A549 (cell line): ENCODE results near the gene GRIA1. TPM values are rescaled to one million over a fixed set of nuclear protein-coding genes. Genes with fewer than 3 reads are reported as not detected.
A peak's percentile ranks its signal among the peaks of the same experiment; 100 is the strongest.

Experiments
- ATAC-seq, 2 experiments: fragments of 200-7000 bp in 1 of 2; fragments of >200 bp in 1 of 2; cut with Nextera tagmentation in 1 of 2; cut with Tn5 transposase in 1 of 2; 3 replicates each; pipeline versions ENCODE4 v1.8.0 to v1.9.1; 2018 to 2020; ENCODE audit warnings: mild to moderate bottlenecking in 1 of 2, moderate library complexity in 1 of 2
- CTCF ChIA-PET: fragments of 300-600 bp; sonication (Branson Sonifier 250); formaldehyde crosslinking; extraction: SDS; loops from one replicate; lab custom pipeline; 2021; ENCODE audit warnings: antibody characterized with exemption, inconsistent platforms; lab: Yijun Ruan, JAX
- POLR2A ChIA-PET: fragments of 350-600 bp; formaldehyde crosslinking; extraction: SDS; loops from one replicate; lab custom pipeline; 2021; ENCODE audit warnings: antibody characterized with exemption, inconsistent platforms; lab: Yijun Ruan, JAX
- DNase-seq, 2 experiments: peaks; one replicate each; pipeline versions ENCODE4 v3.0.0 to v3.0.0-alpha.2; 2011 to 2016; ENCODE audit warnings: low read depth in 1 of 2, low spot score in 1 of 2
- FAIRE-seq: peaks from 2 replicates; lab custom pipeline; 2011; peaks lifted over from hg19 to GRCh38; lab: Jason Lieb, UNC
- H3K27ac ChIP-seq, 2 experiments: fragments of >200 bp; sonication (Bioruptor Twin); formaldehyde crosslinking; 3 replicates each; pipeline ENCODE4 v1.5.1; 2016 to 2017
- H3K4me1 ChIP-seq: fragments of >200 bp; sonication (Bioruptor Twin); formaldehyde crosslinking; 3 replicates; pipeline ENCODE4 v1.6.1; 2016
- H3K4me2 ChIP-seq: fragments of >200 bp; sonication (Bioruptor Twin); formaldehyde crosslinking; 3 replicates; pipeline ENCODE4 v1.6.1; 2016
- H3K4me3 ChIP-seq: fragments of >200 bp; sonication (Bioruptor Twin); formaldehyde crosslinking; 3 replicates; pipeline ENCODE4 v1.5.1; 2016
- H3K9me3 ChIP-seq: fragments of >200 bp; sonication (Bioruptor Twin); formaldehyde crosslinking; 3 replicates; pipeline ENCODE4 v1.6.1; 2016
- ATOH8 ChIP-seq: fragments of 250-450 bp; sonication (Bioruptor Pico); IDR thresholded peaks from 2 replicates; pipeline ENCODE4 v1.5.0; 2020; ENCODE audit warnings: low read depth, mild to moderate bottlenecking, moderate library complexity
- BCL3 ChIP-seq: fragments of >200 bp; sonication (Bioruptor Twin); formaldehyde crosslinking; IDR thresholded peaks from 3 replicates; pipeline ENCODE4 v1.6.1; 2016
- E2F6 ChIP-seq: IDR thresholded peaks from 2 replicates; pipeline ENCODE4 v1.6.1; 2012; ENCODE audit warnings: low read depth, borderline replicate concordance
- EHF ChIP-seq: fragments of 250-450 bp; sonication (Bioruptor Pico); IDR thresholded peaks from 2 replicates; pipeline ENCODE4 v1.5.0; 2020; ENCODE audit warnings: mild to moderate bottlenecking
- EP300 ChIP-seq, 2 experiments: fragments of >200 bp; sonication (Bioruptor Twin); formaldehyde crosslinking; IDR thresholded peaks; 2 replicates in 1 of 2; 3 replicates in 1 of 2; pipeline ENCODE4 v1.6.1; 2016 to 2017
- FOSL2 ChIP-seq, 2 experiments: fragments of 450-650 bp in 1 of 2; fragments of >200 bp in 1 of 2; sonication (Bioruptor Twin) in 1 of 2; formaldehyde crosslinking; IDR thresholded peaks; 2 replicates each; pipeline versions ENCODE4 v1.5.0 to v1.6.1; 2016 to 2020; ENCODE audit warnings: mild to moderate bottlenecking in 1 of 2, moderate library complexity in 1 of 2
- HDAC2 ChIP-seq: fragments of 200-600 bp; sonication (generic); IDR thresholded peaks from 2 replicates; pipeline ENCODE4 v1.6.1; 2016
- HOXA7 ChIP-seq: fragments of 250-450 bp; sonication (Bioruptor Pico); IDR thresholded peaks from 2 replicates; pipeline ENCODE4 v1.5.0; 2020; ENCODE audit warnings: mild to moderate bottlenecking, moderate library complexity
- JUN ChIP-seq, 2 experiments: fragments of >200 bp; sonication (Bioruptor Twin); formaldehyde crosslinking; IDR thresholded peaks; 2 replicates in 1 of 2; 3 replicates in 1 of 2; pipeline ENCODE4 v1.6.1; 2016 to 2017
- KDM1A ChIP-seq: fragments of 200-600 bp; sonication (generic); IDR thresholded peaks from 2 replicates; pipeline ENCODE4 v1.6.1; 2016; ENCODE audit warnings: low read depth, mild to moderate bottlenecking
- MAFK ChIP-seq: fragments of 450-650 bp; IDR thresholded peaks from 2 replicates; pipeline ENCODE4 v1.6.1; 2014; ENCODE audit not compliant: partially characterized antibody
- MAX ChIP-seq: IDR thresholded peaks from 2 replicates; pipeline ENCODE4 v1.6.1; 2012
- PBX3 ChIP-seq: IDR thresholded peaks from 2 replicates; pipeline ENCODE4 v1.6.1; 2012
- POLR2A ChIP-seq: IDR thresholded peaks from 2 replicates; pipeline ENCODE4 v1.6.1; 2012; ENCODE audit warnings: mild to moderate bottlenecking, low read length
- RNF2 ChIP-seq: fragments of 200-600 bp; sonication (generic); IDR thresholded peaks from 2 replicates; pipeline ENCODE4 v1.6.1; 2016; ENCODE audit warnings: low read depth, mild to moderate bottlenecking, antibody characterized with exemption, moderate library complexity, borderline replicate concordance
- SMC3 ChIP-seq: fragments of >200 bp; sonication (Bioruptor Twin); formaldehyde crosslinking; IDR thresholded peaks from 3 replicates; pipeline ENCODE4 v1.6.1; 2018; ENCODE audit warnings: inconsistent platforms
- TP53 ChIP-seq: fragments of 250-450 bp; sonication (Bioruptor Pico); IDR thresholded peaks from 2 replicates; pipeline ENCODE4 v1.5.0; 2021; ENCODE audit warnings: mild to moderate bottlenecking, moderate library complexity
- USF2 ChIP-seq: fragments of 450-650 bp; IDR thresholded peaks from 2 replicates; pipeline ENCODE4 v1.6.1; 2014; ENCODE audit warnings: antibody characterized with exemption
- ZFP36 ChIP-seq: fragments of 450-650 bp; IDR thresholded peaks from 2 replicates; pipeline ENCODE4 v1.6.1; 2014; ENCODE audit warnings: borderline replicate concordance; ENCODE audit not compliant: partially characterized antibody
- WGBS: methylation state at CpG from one replicate; pipeline ENCODE4 v1.1.6; 2017; ENCODE audit errors: missing lambda C conversion rate; 5-methylcytosine and 5-hydroxymethylcytosine counted together
- polyA plus RNA-seq, 4 experiments: library from polyadenylated mRNA; depleted of rRNA in 3 of 4; stranded (reverse); fragments of >200 nt; fragmentation: RNase III in 1 of 4; extraction: RNeasy Plus Mini Kit Qiagen cat#74134 plus additional on column Dnase treatment in 1 of 4; gene quantifications; 2 replicates in 3 of 4; 3 replicates in 1 of 4; pipeline ENCODE4 v1.2.3, GENCODE V29; 2011 to 2017

Gene GRIA1
- polyA plus RNA-seq, 2 of the 4 experiments (the other 2 are of a cell fraction), result not detected

GRCh38 chr5:153625826-153626354, 135.4 kb downstream of the GRIA1 start:
- Histone ChIP-seq H3K27ac (no peak overlapping the region), H3K9me3 (no peaks in the 10 kb centered on the region), H3K4me1 (no peaks in the 10 kb centered on the region; the same call in 2 of the 3 replicates), H3K4me3 (no peak overlapping the region), H3K4me2 (no peak overlapping the region)
- ATAC-seq, result no peak
- DNase-seq, result no peak
- no peak for FAIRE-seq
- no peak for TF ChIP-seq POLR2A
- TF ChIP-seq BCL3, result no peak
- peak; percentile 94 for TF ChIP-seq MAFK
- TF ChIP-seq EP300 (IDR thresholded peaks at IDR 0.05), result no peak
- ChIA-PET POLR2A (no interaction called here), CTCF (interaction anchor here (1.0 kb wide), 1 partner anchor 339 kb away, joined by 3 read pairs; no protein-coding TSS in a partner anchor)
- WGBS, result 55% methylated on average over 7 of the region's 7 CpGs

- ATAC-seq (no peak), FAIRE-seq (no peak), DNase-seq (no peak)
- H3K4me1 ChIP-seq, result no peaks in the 10 kb centered on the region; the same call in 2 of the 3 replicates
- WGBS, result 39% methylated on average over 2 of the region's 2 CpGs
- H3K9me3 ChIP-seq, result no peaks in the 10 kb centered on the region
- no peak overlapping the region for H3K4me3 ChIP-seq
- H3K4me2 ChIP-seq, result no peak overlapping the region
- no peak for TF ChIP-seq JUN (IDR thresholded peaks at IDR 0.05)
- TF ChIP-seq HOXA7, result no peak
- no peak for TF ChIP-seq TP53 (CRISPR knock-in tag)
- TF ChIP-seq FOSL2 (IDR thresholded peaks at IDR 0.05), result no peak
- TF ChIP-seq FOSL2 (CRISPR knock-in tag; IDR thresholded peaks at IDR 0.05), result no peak
- CTCF ChIA-PET, result interaction anchor here (0.7 kb wide), 1 partner anchor 87 kb away, joined by 3 read pairs; no protein-coding TSS in a partner anchor
- POLR2A ChIA-PET, result interaction anchor here (0.5 kb wide), 1 partner anchor 45 kb away, joined by 5 read pairs; no protein-coding TSS in a partner anchor
- no peak overlapping the region for H3K27ac ChIP-seq
Observed at GRCh38 chr5:153626836-153627235, 136.4 kb downstream of the GRIA1 start.

GRCh38 chr5:153629027-153629895, 138.8 kb downstream of the GRIA1 start:
- Histone ChIP-seq H3K4me2 (no peak overlapping the region), H3K9me3 (no peaks in the 10 kb centered on the region), H3K4me3 (no peak overlapping the region), H3K4me1 (no peaks in the 10 kb centered on the region; the same call in 2 of the 3 replicates), H3K27ac (0 out of 6 replicates have a peak overlapping the region, but pooled peaks of 1 of the 2 experiments have one; percentile 30)
- WGBS, result 48% methylated on average over 9 of the region's 9 CpGs
- ChIA-PET CTCF (interaction anchor here (1.2 kb wide), 1 partner anchor 12 kb away, joined by 3 read pairs; no protein-coding TSS in a partner anchor), POLR2A (no interaction called here)
- no peak for FAIRE-seq
- peak; percentile 70 to 93 for ATAC-seq
- no peak for TF ChIP-seq EP300 (IDR thresholded peaks at IDR 0.05)
- TF ChIP-seq KDM1A, result no peak
- TF ChIP-seq E2F6, result peak; percentile 23; the same call in 1 of the 2 replicates
- TF ChIP-seq EHF (CRISPR knock-in tag), result no peak
- no peak for TF ChIP-seq HOXA7
- TF ChIP-seq ATOH8 (CRISPR knock-in tag), result no peak
- TF ChIP-seq FOSL2 (IDR thresholded peaks at IDR 0.05), result no peak
- TF ChIP-seq FOSL2 (CRISPR knock-in tag; IDR thresholded peaks at IDR 0.05), result peak; percentile 31
- peak; percentile 78 for TF ChIP-seq MAX
- DNase-seq, result peak in 1 of 2 experiments; percentile 56

GRCh38 chr5:153630546-153630945, 140.1 kb downstream of the GRIA1 start:
- ATAC-seq (no peak), DNase-seq (no peak), FAIRE-seq (no peak)
- POLR2A ChIA-PET, result no interaction called here
- Histone ChIP-seq H3K9me3 (no peaks in the 10 kb centered on the region), H3K4me2 (no peak overlapping the region), H3K4me1 (no peaks in the 10 kb centered on the region; the same call in 2 of the 3 replicates), H3K27ac (no peak overlapping the region), H3K4me3 (no peak overlapping the region)
- CTCF ChIA-PET, result interaction anchor here (0.6 kb wide), 1 partner anchor 47 kb away, joined by 3 read pairs; no protein-coding TSS in a partner anchor
- no peak for TF ChIP-seq HDAC2
- no peak for TF ChIP-seq SMC3
- TF ChIP-seq ZFP36, result no peak
- TF ChIP-seq RNF2, result no peak
- no peak for TF ChIP-seq PBX3
- TF ChIP-seq FOSL2 (IDR thresholded peaks at IDR 0.05), result no peak
- TF ChIP-seq FOSL2 (CRISPR knock-in tag; IDR thresholded peaks at IDR 0.05), result no peak
- no peak for TF ChIP-seq USF2
